HFFc6 (cell line): ENCODE results near the gene ALDH16A1. TPM values are rescaled to one million over a fixed set of nuclear protein-coding genes. Genes with fewer than 3 reads are reported as not detected.

Experiments
- DNase-seq: peaks from one replicate; pipeline ENCODE4 v3.0.0-alpha.2; 2018
- H3K27ac Mint-ChIP-seq: 2 replicates; pipeline ENCODE4 v1.8.0; 2020; ENCODE audit warnings: mild to moderate bottlenecking, mixed read lengths
- H3K27me3 Mint-ChIP-seq: 2 replicates; pipeline ENCODE4 v1.8.0; 2021; ENCODE audit warnings: mild to moderate bottlenecking, moderate library complexity, mixed read lengths; ENCODE audit not compliant: insufficient read depth
- H3K36me3 Mint-ChIP-seq: 2 replicates; pipeline ENCODE4 v1.8.0; 2021; ENCODE audit warnings: low read depth, mixed read lengths
- H3K4me1 Mint-ChIP-seq: 2 replicates; pipeline ENCODE4 v1.8.0; 2020; ENCODE audit warnings: low read depth, mixed read lengths
- H3K4me3 Mint-ChIP-seq: 2 replicates; pipeline ENCODE4 v1.8.0; 2020; ENCODE audit warnings: mild to moderate bottlenecking, moderate library complexity, mixed read lengths
- H3K9me3 Mint-ChIP-seq: 2 replicates; pipeline ENCODE4 v1.8.0; 2020; ENCODE audit warnings: mild to moderate bottlenecking, mixed read lengths
- total RNA-seq, 6 experiments: library from RNA; stranded (reverse); fragmentation: NEBNext Ultra II Directional; extraction: Animal tissue kit (Norgen Biotek cat#: 25700); gene quantifications; 2 replicates in 1 of 6; 3 replicates in 5 of 6; pipeline ENCODE4 v1.2.3, GENCODE V29; 2021
- TF ChIP-seq, protein P1 (sequence below): fragments of 200-600 bp; sonication (generic); IDR thresholded peaks from 2 replicates; pipeline ENCODE4 v1.5.0; 2021; ENCODE audit warnings: antibody characterized with exemption, mild to moderate bottlenecking

Gene ALDH16A1
- total RNA-seq, 6 experiments from 2014 or later: 13.9 to 23.0 (median 19.8) TPM

DNA sequence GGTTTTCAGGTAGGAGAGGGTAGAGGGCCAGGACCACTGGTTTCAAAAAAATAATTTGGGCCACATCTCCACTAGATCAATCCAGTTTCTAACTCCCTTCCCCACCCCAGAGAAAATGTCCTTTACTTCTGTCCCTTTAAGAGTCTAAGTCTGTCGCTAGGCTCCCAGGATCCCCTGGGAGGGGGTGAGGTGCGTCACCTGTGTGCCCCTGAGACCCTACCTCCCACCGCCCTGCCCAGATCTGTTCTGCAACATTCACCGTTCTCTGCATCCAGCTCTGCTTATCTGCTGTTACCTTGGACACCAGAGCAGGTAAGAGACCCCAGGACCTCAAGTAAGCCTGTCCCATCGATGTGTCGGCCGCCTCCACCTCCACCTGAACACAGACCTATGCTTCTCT is 27.8 kb upstream of the ALDH16A1 start, which contains the start of gene GFY:
Gene GFY (plus strand): TSS at position 211 of the 400 bp plus-strand sequence. CDS start 1,043 bp downstream, outside the sequence.
- Mint-ChIP-seq H3K4me1 (peaks cover 11% of the 10 kb centered on the region), H3K4me3 (no peak within 1 kb of the TSS), H3K36me3 (no peaks in the 10 kb centered on the region; the same call in 1 of the 2 replicates), H3K27ac (no peak within 1 kb of the TSS), H3K9me3 (no peaks in the 10 kb centered on the region), H3K27me3 (peaks cover 79% of the 10 kb centered on the region)
- no peak for DNase-seq
- TF ChIP-seq, protein P1, sequence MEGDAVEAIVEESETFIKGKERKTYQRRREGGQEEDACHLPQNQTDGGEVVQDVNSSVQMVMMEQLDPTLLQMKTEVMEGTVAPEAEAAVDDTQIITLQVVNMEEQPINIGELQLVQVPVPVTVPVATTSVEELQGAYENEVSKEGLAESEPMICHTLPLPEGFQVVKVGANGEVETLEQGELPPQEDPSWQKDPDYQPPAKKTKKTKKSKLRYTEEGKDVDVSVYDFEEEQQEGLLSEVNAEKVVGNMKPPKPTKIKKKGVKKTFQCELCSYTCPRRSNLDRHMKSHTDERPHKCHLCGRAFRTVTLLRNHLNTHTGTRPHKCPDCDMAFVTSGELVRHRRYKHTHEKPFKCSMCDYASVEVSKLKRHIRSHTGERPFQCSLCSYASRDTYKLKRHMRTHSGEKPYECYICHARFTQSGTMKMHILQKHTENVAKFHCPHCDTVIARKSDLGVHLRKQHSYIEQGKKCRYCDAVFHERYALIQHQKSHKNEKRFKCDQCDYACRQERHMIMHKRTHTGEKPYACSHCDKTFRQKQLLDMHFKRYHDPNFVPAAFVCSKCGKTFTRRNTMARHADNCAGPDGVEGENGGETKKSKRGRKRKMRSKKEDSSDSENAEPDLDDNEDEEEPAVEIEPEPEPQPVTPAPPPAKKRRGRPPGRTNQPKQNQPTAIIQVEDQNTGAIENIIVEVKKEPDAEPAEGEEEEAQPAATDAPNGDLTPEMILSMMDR: no peak

DNA sequence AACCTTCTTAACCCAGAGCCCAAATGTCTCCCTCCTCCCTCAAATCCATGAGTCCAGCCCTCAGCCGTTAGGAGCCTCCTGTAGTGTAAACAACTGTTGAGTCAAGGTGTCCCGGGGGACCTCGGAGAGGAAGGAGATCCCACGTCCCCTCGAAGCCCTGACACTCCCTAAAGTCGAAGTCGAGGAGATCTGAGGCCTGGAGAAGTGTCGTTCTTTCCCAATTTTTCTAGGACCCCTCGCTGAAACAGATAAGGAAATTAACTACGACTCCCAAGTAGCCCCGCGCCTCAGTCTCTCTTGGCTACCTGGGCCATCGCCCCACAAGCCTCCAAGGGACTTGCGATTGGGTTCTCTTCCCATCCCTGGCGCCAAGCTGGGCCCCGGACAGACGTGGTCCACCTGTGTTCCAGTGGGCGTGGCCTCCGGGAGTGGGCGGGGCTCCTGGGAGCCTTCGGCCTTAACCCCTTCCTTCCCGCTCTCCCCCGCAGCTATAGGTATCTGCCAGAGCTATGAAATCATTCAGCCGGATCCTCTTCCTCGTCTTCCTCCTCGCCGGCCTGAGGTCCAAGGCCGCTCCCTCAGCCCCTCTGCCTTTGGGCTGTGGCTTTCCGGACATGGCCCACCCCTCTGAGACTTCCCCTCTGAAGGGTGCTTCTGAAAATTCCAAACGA is 27.0 kb upstream of the ALDH16A1 start:
- Mint-ChIP-seq H3K27ac (no peak overlapping the region), H3K4me1 (peaks cover 11% of the 10 kb centered on the region), H3K4me3 (no peak overlapping the region), H3K9me3 (no peaks in the 10 kb centered on the region), H3K27me3 (peaks cover 84% of the 10 kb centered on the region), H3K36me3 (no peaks in the 10 kb centered on the region; the same call in 1 of the 2 replicates)
- TF ChIP-seq, protein P1: no peak
- DNase-seq: no peak

DNA sequence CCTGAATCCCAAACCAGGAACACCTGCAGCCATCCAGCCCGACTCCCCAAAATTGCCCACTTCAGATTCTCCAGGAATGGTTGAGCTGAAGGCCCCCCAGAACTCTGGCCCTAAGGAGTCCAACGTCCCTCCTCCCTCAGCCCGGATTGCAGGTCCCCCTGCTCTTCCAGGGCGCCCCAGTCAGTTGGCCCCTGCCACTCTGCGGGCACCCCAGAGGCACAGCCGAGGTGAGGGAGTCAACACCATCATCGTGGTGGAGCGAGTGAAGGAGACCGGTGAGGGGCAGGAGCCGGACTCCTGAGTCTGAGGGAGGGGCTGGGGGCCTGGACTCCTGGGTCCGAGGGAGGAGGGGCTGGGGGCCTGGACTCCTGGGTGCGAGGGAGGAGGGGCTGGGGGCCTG is 25.7 kb upstream of the ALDH16A1 start:
- TF ChIP-seq, protein P1: no peak
- no peak overlapping the region for H3K4me3 Mint-ChIP-seq
- H3K36me3 Mint-ChIP-seq: no peaks in the 10 kb centered on the region; the same call in 1 of the 2 replicates
- no peak for DNase-seq
- peaks cover 4% of the 10 kb centered on the region; the same call in 1 of the 2 replicates for H3K9me3 Mint-ChIP-seq
- peaks cover 81% of the 10 kb centered on the region for H3K27me3 Mint-ChIP-seq
- no peak overlapping the region for H3K27ac Mint-ChIP-seq
- peaks cover 11% of the 10 kb centered on the region for H3K4me1 Mint-ChIP-seq

DNA sequence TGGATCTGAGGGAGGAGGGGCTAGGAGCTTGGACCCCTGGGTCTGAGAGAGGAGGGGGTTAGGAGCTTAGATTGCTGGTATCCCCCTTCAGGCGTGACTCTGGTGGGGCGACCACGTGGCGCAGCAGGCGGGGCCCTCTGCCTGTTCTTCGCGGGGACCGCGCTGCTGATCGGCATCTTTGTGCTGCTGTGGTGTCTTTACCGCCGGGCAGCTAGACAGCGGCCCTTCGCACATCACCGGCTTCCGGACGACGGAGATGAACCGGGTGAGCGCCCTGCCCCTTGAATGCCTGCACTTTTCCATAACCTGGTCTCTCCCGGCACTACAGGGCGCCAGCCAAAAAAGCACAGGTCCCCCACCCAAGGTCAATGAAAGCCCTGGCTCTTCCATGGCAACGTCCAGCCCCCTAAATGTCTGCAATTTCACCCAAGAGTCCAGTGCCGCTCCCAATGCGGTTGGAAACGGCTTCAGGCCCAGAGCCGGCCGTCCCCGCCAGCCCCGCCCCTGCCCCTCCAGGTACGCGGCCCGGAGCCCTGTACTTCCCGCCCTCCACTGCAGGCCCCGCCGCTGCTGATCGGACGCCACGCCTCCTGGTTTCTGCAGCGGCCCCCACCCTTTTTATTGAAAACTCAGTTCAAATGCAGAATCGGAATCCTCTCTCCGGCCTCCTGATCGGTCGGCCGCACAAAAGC is 25.0 kb upstream of the ALDH16A1 start:
- H3K27me3 Mint-ChIP-seq: peaks cover 78% of the 10 kb centered on the region
- TF ChIP-seq, protein P1: no peak
- no peaks in the 10 kb centered on the region; the same call in 1 of the 2 replicates for H3K36me3 Mint-ChIP-seq
- H3K9me3 Mint-ChIP-seq: peaks cover 5% of the 10 kb centered on the region; the same call in 1 of the 2 replicates
- no peak overlapping the region for H3K4me3 Mint-ChIP-seq
- H3K4me1 Mint-ChIP-seq: peaks cover 6% of the 10 kb centered on the region; the same call in 1 of the 2 replicates
- no peak for DNase-seq
- no peak overlapping the region for H3K27ac Mint-ChIP-seq

DNA sequence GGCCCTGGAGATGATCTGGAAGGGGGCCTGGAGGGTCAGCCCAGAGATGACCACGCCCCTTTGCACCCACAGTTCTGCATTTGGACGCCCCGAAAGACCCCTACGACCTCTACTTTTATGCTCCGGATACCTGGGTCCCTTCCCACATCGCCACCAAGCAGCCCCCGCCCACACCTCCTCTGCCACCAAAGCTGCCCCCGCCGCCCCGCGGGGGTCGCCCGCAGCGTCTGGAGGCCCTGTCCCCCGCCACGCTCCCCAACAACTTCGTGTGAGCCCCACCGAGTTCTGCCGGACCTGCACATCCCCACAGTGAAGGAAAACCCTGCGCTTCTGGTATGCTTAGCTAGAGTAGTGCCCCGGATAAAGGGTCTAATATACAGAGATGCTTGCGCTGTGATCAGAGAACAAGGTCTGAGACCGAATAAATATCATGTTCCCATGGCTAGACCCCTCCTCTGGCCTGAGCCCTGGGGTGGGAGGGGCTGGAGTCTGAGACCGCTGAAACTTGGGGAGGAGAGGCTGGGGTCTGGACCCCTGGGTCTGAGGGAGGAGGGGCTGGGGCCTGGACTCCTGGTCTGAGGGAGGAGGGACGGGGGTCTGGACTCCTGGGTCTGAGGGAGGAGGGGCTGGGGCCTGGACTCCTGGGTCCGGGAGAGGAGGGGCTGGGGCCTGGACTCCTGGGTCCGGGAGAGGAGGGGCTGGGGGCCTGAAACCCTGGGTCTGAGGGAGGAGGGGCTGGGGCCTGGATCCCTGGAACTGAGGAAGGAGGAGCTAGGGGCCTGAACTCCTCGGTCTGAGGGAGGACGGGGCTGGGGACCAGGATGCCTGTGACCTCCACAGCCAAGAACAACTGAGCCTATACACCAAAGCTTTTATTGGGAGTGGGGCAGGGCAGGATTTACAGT is 24.2 kb upstream of the ALDH16A1 start:
- peaks cover 5% of the 10 kb centered on the region; the same call in 1 of the 2 replicates for H3K9me3 Mint-ChIP-seq
- H3K4me3 Mint-ChIP-seq: no peak overlapping the region
- H3K36me3 Mint-ChIP-seq: no peaks in the 10 kb centered on the region; the same call in 1 of the 2 replicates
- TF ChIP-seq, protein P1: no peak
- H3K27me3 Mint-ChIP-seq: peaks cover 80% of the 10 kb centered on the region
- no peak for DNase-seq
- H3K27ac Mint-ChIP-seq: no peak overlapping the region
- peaks cover 2% of the 10 kb centered on the region; the same call in 1 of the 2 replicates for H3K4me1 Mint-ChIP-seq
